Activated T-helper 1 cell treated with Interleukin-2 at 50 U/mL for 16 hours (primary cell): ENCODE results near the gene DIDO1.

ENCODE experiments used
- DNase-seq: peaks from one replicate; pipeline ENCODE4 v3.0.0-alpha.2; 2020; ENCODE audit warnings: low read depth

The DIDO1 gene

DNA sequence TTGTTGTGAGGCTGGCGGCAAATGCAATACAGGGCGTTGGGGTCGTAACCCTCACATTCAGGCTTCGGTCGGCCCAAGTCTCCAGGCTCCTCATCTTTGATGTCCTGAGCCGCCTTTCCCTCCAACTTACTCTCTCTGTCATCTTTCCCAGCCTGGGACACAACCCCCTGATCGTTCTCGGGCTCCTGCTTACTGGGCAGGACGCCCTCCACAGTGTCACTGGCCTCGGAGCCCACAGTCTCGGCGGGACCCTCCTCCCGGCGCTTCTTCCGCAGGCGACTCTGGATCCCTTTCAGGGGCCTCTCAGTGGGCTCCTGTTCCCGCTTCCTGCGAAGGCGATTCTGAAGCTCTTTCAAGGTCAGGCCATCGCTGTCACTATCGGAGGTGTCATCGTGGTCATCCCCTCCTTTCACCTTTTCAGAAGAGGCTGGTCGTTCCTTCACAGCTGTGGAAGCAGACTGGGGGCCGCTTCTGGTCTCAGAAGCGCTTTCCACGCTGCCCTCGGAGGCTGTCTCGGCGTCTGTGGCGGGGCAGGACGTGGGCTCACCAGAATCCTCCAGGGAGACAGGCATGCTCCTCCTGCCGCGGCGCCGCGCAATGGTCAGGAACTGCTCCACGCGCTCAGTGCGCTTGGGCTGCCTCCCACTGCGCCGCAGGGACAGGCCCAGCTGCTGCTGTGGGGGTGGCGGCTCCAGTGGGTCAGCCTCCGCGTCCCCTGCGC is 15.4 kb downstream of the DIDO1 start:
- DNase-seq = no peak

DNA sequence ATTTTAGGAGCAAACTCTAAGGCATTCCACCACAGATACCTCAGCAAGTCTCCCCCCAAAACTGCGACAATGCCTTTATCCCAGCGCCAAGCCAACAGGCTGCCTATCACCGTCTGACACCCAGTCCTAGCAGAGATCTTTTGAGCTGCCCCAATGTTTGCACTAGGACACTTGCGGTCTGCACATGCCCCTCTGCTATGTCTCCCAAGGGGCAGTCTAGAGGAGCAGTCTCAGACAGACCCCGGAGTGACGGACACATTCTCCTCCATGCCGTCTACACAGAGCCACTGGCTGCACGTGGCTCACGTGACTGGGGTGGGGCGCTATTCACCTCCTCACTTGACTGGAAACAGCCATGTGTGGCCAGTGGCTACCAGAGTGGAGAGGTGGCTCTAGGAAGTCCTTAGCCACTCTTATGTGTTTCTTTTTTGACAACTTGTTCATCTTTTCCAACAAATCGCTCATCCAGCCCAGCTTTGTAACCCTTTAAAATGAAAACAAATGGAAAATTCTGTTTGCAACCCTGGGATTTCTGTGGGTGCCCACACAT is 16.0 kb downstream of the DIDO1 start:
- DNase-seq = no peak

- DNase-seq = no peak
Measured at GRCh38 chr20:62908971-62909791, 17.1 kb downstream of the DIDO1 start.

- no peak for DNase-seq
Measured at GRCh38 chr20:62907384-62908317, 18.7 kb downstream of the DIDO1 start.

DNA sequence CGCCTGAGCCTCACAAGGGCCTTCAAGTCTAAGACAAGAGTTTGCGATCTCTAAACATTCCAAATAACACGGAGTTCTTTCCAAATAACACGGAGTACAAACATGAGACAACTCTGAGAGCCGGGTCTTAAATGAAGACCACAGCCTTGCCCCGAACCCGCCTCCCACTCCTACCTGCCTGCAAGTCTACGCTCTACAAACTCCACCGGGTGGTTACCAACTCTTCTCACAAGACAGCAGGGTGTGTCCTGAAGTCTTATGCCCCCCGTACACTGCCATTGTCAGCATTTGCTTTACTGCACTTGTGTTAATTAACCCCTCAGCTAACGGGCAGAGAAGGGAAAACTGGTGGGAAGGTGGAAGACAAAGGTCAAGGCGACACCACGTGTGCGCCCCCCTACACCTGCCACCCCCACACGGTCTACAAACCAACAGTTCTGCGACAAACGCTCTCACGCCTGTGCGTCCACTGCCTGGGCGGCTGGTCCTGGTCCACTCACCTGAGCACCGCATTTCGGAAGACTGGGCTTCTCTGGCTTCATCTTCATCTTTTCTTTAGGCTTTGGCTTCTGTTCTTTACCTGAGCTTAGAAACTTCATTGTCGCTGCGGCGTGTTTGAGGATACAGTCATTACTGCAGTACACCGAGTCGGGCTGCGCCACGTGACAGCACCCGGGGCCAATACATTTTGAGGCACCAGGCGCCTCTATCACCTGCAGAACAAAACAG is 19.5 kb downstream of the DIDO1 start:
- no peak for DNase-seq

- no peak for DNase-seq
Measured at GRCh38 chr20:62906209-62906608, 20.1 kb downstream of the DIDO1 start.

- no peak for DNase-seq
Measured at GRCh38 chr20:62905536-62906117, 20.7 kb downstream of the DIDO1 start.

DNA sequence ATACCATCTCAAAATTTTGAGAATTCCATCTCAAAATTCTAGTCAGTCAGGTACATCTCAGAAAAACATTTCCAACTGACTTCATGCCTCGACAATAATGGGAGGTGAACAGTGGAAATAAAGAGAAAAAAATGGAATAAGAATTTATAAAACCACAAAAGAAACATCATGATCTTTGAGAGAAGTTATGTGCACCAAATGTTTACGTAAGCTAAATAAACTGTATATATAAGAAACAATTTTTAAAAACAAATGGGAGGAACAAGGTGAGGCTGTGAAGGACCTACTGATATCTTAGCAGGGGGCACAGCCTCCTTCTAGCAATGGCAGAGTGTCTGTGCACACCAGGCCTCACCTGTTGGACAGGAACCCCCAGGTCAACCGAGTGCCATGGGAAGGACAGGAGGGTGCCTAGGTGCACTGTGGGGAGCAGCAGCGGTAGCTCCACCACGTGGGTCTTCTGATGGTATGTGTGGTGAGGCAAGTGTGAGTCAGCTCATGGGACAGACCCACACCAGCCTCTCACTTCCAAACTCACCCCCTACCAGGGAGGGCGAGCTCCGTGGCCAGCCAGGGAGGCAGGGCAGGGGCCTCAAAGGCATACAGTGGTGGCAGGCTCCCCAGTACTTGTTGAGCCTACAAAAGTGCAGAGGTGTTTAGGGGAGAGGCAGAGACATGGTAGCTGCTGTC is 23.2 kb downstream of the DIDO1 start:
- no peak for DNase-seq

DNA sequence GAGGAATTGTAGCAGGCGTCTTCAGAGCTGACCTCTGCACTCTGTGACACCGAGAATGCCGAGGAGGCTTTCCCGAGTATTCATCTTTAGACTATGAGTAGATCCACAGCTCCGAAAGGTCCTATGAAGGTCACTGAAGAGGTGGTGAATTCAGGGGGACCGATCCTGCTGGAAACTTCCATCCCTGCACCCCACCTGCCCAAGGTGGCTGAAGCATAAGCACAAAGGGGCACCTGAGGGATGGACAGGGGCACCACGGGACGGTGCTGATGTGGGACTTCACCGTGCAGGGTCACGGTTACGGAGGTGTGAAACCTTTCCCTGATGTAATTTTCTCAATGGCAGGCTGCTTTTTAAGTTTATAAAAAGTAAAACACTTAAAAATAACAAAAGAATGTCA is 24.4 kb downstream of the DIDO1 start:
- no peak for DNase-seq

GRCh38 chr20:62900692-62901584 is 25.4 kb downstream of the DIDO1 start:
- DNase-seq = no peak

- peak; percentile 59 for DNase-seq
Measured at GRCh38 chr20:62900052-62900691, 26.1 kb downstream of the DIDO1 start.

DNA sequence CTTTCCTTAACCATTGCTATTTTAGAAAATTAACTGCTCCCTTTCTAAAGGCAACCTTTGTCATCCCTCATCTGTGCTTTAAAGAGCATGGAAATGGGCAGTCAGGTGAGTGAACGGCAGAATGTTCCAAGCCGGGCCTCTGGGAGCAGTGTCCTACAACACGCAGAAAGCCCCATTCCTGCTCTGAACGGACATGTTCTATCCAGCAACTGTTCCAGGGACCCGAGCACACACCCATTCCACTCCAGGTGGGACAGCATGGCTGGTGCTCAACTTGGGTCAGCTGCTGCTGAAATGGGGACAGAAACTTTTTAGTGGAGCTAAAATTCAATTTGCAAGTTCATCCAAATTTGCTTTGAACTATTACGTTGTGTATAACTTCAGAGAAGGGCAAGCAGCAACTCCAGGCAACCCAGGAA is 26.7 kb downstream of the DIDO1 start:
- DNase-seq = no peak

DNA sequence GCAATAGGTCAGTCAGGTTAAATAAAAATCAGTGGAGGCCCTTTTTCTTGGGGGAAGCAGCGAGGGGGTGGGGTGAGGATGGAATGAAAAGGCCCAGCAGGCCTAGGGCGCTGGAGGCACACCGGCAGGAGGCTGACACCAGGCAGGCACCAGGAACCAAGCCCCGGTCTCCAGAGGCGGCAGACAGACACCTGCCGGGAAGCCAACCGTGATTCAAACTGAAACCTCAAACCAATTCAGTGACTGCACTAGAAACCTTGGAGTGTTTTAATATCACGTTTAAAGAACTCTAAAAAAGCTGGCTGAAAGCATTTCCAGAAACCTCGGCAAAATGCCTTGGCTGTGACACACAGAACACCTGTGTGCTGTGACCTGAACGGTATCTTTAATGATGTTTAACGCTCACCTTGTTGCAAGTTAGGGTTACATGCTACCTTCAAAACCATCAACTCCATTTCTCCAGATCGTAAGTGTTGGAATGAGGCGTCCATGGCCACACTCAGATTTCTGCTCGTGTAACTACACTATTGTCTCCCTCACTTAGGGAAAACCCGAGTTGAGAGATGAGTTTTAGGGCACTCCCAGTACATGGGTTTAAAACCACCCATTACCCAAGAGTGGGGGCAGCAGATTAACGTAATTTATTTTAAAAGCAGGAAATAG is 27.2 kb downstream of the DIDO1 start:
- no peak for DNase-seq

GRCh38 chr20:62898093-62898964 is 28.0 kb downstream of the DIDO1 start:
- DNase-seq = no peak

GRCh38 chr20:62897666-62898065 is 28.6 kb downstream of the DIDO1 start:
- no peak for DNase-seq

- no peak for DNase-seq
Measured at GRCh38 chr20:62896526-62896925, 29.8 kb downstream of the DIDO1 start.

DNA sequence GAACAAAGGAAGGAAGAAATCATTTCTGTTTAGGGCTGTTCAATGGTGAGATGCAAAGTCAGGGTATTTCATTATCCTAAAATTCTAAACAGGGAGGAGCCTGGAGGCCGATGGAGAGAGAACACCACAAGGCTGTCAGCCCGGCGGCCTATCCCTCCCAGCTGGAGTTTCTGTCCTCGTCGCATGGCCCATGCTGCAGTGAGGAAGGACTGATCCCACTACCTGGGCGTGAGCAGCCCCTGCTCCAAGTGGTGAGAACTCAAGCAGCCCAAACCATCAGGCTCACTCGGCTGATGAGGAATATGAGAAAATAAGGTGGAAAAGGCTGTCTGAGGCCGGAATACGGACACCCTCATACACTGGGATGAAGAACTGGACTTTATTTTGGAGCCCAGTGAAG is 30.8 kb downstream of the DIDO1 start:
- DNase-seq = no peak
